GM13977 (cell line): ENCODE data around the gene METTL5.
"Not testable (repeated sequence)": the region's sequence is repeated elsewhere in the genome, so short reads cannot be mapped to it uniquely, and the experiment has no call there.

Experiments used
- DNase-seq: peaks from one replicate; pipeline ENCODE4 v3.0.0; 2012; ENCODE audit warnings: low spot score
- in situ Hi-C: fragments of 300-500 bp; cut with MboI; formaldehyde crosslinking; loops from one replicate; pipeline ENCODE4 v1.12.0; 2022; ENCODE audit warnings: low sequenced_read_pairs, low pct_unique_long_range_greater_than_20kb, mixed read lengths, inconsistent platforms; ENCODE audit not compliant: unreplicated experiment
- TF ChIP-seq, protein P1 (sequence below): IDR thresholded peaks from 2 replicates; pipeline ENCODE4 v1.5.1; 2012; ENCODE audit warnings: mild to moderate bottlenecking, control low read depth; ENCODE audit not compliant: insufficient read depth; ENCODE audit errors: extremely low read depth, missing control alignments

Gene METTL5

GRCh38 chr2:169845016-169845415 lies 20.3 kb upstream of the METTL5 start:
- TF ChIP-seq, protein P1, sequence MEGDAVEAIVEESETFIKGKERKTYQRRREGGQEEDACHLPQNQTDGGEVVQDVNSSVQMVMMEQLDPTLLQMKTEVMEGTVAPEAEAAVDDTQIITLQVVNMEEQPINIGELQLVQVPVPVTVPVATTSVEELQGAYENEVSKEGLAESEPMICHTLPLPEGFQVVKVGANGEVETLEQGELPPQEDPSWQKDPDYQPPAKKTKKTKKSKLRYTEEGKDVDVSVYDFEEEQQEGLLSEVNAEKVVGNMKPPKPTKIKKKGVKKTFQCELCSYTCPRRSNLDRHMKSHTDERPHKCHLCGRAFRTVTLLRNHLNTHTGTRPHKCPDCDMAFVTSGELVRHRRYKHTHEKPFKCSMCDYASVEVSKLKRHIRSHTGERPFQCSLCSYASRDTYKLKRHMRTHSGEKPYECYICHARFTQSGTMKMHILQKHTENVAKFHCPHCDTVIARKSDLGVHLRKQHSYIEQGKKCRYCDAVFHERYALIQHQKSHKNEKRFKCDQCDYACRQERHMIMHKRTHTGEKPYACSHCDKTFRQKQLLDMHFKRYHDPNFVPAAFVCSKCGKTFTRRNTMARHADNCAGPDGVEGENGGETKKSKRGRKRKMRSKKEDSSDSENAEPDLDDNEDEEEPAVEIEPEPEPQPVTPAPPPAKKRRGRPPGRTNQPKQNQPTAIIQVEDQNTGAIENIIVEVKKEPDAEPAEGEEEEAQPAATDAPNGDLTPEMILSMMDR: no peak
- in situ Hi-C loops: no loop called here
- no peak for DNase-seq

DNA sequence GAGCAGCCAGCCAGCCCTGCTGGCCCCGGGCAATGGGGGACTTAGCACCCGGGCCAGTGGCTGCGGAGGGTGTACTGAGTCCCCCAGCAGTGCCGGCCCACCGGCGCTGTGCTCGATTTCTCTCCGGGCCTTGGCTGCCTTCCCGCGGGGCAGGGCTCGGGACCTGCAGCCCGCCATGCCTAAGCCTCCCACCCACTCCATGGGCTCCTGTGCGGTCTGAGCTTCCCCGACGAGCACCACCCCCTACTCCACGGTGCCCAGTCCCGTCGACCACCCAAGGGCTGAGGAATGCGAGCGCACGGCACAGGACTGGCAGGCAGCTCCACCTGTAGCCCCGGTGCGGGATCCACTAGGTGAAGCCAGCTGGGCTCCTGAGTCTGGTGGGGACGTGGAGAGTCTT lies 16.9 kb upstream of the METTL5 start:
- DNase-seq, in situ Hi-C loops: not testable (repeated sequence)

- DNase-seq: no peak
- in situ Hi-C loops: no loop called here
- TF ChIP-seq, protein P1: no peak
These were observed 16.0 kb upstream of the METTL5 start for GRCh38 chr2:169840747-169841142.

GRCh38 chr2:169839954-169840746 lies 15.4 kb upstream of the METTL5 start:
- TF ChIP-seq, protein P1: no peak
- DNase-seq: no peak
- in situ Hi-C loops: no loop called here

GRCh38 chr2:169838743-169839489 lies 14.2 kb upstream of the METTL5 start:
- in situ Hi-C loops: no loop called here
- no peak for DNase-seq
- TF ChIP-seq, protein P1: no peak

- in situ Hi-C loops: no loop called here
- TF ChIP-seq, protein P1: no peak
These were observed 9.7 kb upstream of the METTL5 start for GRCh38 chr2:169834401-169834800.

More at GRCh38 chr2:169834401-169834800, 9.7 kb upstream of the METTL5 start:
- DNase-seq: no peak
